RWPE1 (cell line): ENCODE results near the gene RNU1-3.
"Not testable (repeated sequence)": the region's sequence is repeated elsewhere in the genome, so short reads cannot be mapped to it uniquely, and the experiment has no call there.

ENCODE experiments used
- CTCF ChIA-PET: fragments of 350-600 bp; sonication (Branson Sonifier 250); formaldehyde crosslinking; extraction: SDS; loops from one replicate; lab custom pipeline; 2021; lab: Yijun Ruan, JAX
- POLR2A ChIA-PET: fragments of 400-600 bp; formaldehyde crosslinking; extraction: SDS; loops from one replicate; lab custom pipeline; 2020; ENCODE audit warnings: antibody characterized with exemption; ENCODE audit not compliant: low non-redundant PET; lab: Yijun Ruan, JAX
- DNase-seq: peaks from one replicate; pipeline ENCODE4 v3.0.0; 2012; ENCODE audit warnings: low spot score
- H3K27ac ChIP-seq: fragments of 450-650 bp; 2 replicates; pipeline ENCODE4 v1.5.1; 2017
- CTCF ChIP-seq: fragments of 450-650 bp; conservative IDR thresholded peaks from 2 replicates; pipeline ENCODE4 v1.5.1; 2017; ENCODE audit warnings: low read depth, mild to moderate bottlenecking

RNU1-3 gene

GRCh38 chr1:16639091-16640031 is 27.4 kb downstream of the RNU1-3 start:
- ChIA-PET POLR2A (interaction anchor here (0.6 kb wide), 1 partner anchor 871 kb away, joined by 3 read pairs; no protein-coding TSS in a partner anchor), CTCF (interaction anchor here (0.7 kb wide), 1 partner anchor 19 kb away, joined by 3 read pairs; no protein-coding TSS in a partner anchor)

GRCh38 chr1:16637941-16638778 is 28.6 kb downstream of the RNU1-3 start:
- H3K27ac ChIP-seq, DNase-seq: not testable (repeated sequence)
- CTCF ChIA-PET = interaction anchor here (0.7 kb wide), 1 partner anchor 1143 kb away, joined by 3 read pairs; no protein-coding TSS in a partner anchor
- POLR2A ChIA-PET = interaction anchor here (0.6 kb wide), 1 partner anchor 872 kb away, joined by 3 read pairs; no protein-coding TSS in a partner anchor

More at GRCh38 chr1:16639091-16640031, 27.4 kb downstream of the RNU1-3 start:
- H3K27ac ChIP-seq, DNase-seq: not testable (repeated sequence)

GRCh38 chr1:16636551-16637195 is 30.1 kb downstream of the RNU1-3 start:
- DNase-seq, POLR2A ChIA-PET: not testable (repeated sequence)
- CTCF ChIA-PET = interaction anchor here (1.3 kb wide), 1 partner anchor 8 kb away, joined by 5 read pairs; no protein-coding TSS in a partner anchor
- H3K27ac ChIP-seq = 0 out of 2 replicates have a peak overlapping the region, but pooled peaks have one; percentile 11

- POLR2A ChIA-PET, H3K27ac ChIP-seq, CTCF ChIA-PET, DNase-seq: not testable (repeated sequence)
Observed at GRCh38 chr1:16635959-16636358, 30.8 kb downstream of the RNU1-3 start.

GRCh38 chr1:16633540-16634282 is 33.0 kb downstream of the RNU1-3 start:
- H3K27ac ChIP-seq, DNase-seq, POLR2A ChIA-PET: not testable (repeated sequence)
- CTCF ChIA-PET = interaction anchor here (0.6 to 0.7 kb wide), 3 partner anchors 10 to 1733 kb away, joined by 3 to 5 read pairs (median 3); no protein-coding TSS in a partner anchor

- POLR2A ChIA-PET, DNase-seq, H3K27ac ChIP-seq: not testable (repeated sequence)
- CTCF ChIA-PET = interaction anchor here (0.8 kb wide), 1 partner anchor 68 kb away, joined by 6 read pairs; no protein-coding TSS in a partner anchor
Observed at GRCh38 chr1:16632044-16632850, 34.5 kb downstream of the RNU1-3 start.

GRCh38 chr1:16631248-16632043 is 35.3 kb downstream of the RNU1-3 start:
- no peak for TF ChIP-seq CTCF
- H3K27ac ChIP-seq = no peak overlapping the region
- DNase-seq = no peak
- ChIA-PET CTCF (no interaction called here), POLR2A (no interaction called here)

GRCh38 chr1:16630661-16631247 is 36.0 kb downstream of the RNU1-3 start:
- no peak for TF ChIP-seq CTCF
- CTCF ChIA-PET = no interaction called here

GRCh38 chr1:16629916-16630530 is 36.7 kb downstream of the RNU1-3 start:
- POLR2A ChIA-PET = not testable (repeated sequence)

More at GRCh38 chr1:16630661-16631247, 36.0 kb downstream of the RNU1-3 start:
- no peak for DNase-seq
- no peak overlapping the region for H3K27ac ChIP-seq
- POLR2A ChIA-PET = no interaction called here

More at GRCh38 chr1:16629916-16630530, 36.7 kb downstream of the RNU1-3 start:
- DNase-seq, CTCF ChIA-PET, H3K27ac ChIP-seq: not testable (repeated sequence)
